CD1c-positive myeloid dendritic cell (primary cell): ENCODE measurements around the gene RAP1GAP.
"Not testable (repeated sequence)": the region's sequence is repeated elsewhere in the genome, so short reads cannot be mapped to it uniquely, and the experiment has no call there.

ENCODE experiments used
- DNase-seq: peaks from one replicate; pipeline ENCODE4 v3.0.0-alpha.2; 2016; ENCODE audit errors: extremely low spot score

The RAP1GAP gene

DNA sequence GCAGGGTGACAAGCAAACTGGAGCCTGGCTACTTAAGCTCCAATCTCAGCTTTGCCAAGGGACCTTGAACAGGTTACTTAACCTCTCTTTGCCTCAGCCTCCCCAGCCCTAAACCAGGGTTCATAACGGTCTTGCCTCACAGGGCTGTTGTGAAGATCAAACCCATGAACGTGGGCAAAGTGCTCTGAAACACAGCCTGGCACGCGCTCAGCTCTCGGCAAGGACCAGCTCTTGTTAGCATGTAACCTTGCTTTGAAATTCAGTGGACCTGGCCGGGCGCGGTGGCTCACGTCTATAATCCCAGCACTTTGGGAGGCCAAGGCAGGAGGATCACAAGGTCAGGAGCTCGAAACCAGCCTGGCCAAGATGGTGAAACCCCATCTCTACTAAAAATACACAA lies 24.8 kb downstream of the RAP1GAP start:
- DNase-seq: no peak

DNA sequence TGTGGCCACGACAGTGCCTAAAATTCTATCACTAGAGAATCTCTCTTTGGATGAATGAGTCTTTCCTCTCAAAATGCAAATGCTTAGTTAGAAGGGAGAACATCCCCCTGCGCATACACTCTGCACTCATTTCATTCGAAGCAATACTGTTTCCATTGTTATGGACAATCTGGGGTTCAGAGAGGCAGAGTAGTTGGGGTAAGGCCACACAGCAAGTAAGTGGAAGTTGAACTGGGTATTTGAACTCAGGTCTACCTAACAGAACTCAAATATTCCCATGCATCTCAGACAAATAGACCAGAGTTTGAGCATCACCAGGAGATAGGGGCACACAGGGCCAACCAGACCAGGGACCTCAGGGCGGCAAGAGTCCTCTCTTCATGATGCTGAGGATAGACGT lies 25.5 kb downstream of the RAP1GAP start:
- DNase-seq: no peak

GRCh38 chr1:21641967-21642739 lies 27.0 kb downstream of the RAP1GAP start:
- DNase-seq: no peak

GRCh38 chr1:21641537-21641936 lies 27.6 kb downstream of the RAP1GAP start:
- no peak for DNase-seq

DNA sequence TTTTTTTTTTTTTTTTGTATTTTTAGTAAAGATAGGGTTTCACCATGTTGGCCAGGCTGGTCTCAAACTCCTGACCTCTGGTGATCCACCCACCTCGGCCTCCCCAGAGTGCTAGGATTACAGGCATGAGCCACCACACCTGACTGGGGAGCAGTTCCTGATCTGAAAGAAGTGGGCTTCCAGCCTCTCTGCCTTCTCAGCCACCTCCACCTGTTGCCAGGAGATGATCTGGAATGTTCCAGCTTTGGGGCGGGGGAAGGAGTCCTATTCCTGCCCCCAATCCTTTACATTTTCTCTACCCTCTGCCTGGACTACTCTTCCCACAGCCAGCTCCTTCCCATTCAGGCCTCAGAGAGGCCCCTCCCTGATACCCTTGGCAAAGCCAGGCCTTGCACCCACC lies 28.1 kb downstream of the RAP1GAP start:
- DNase-seq: no peak

DNA sequence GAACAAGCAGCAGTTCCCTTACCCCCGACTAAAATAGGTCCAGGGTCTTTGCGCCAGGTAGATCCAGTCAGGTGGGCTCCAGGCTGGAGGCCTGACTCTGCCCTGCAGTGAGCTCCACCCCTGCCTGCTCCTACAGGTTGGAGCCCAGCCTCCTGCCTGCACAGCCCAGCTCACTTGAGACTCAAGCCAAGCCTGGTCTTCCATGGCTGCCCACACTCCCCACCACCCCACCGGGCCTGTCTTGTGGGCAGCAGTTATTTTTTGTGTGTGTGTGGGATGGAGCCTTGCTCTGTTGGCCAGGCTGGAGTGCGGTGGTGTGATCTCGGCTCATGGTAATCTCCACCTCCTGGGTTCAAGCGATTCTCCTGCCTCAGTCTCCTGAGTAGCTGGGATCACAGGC lies 28.5 kb downstream of the RAP1GAP start:
- DNase-seq: no peak

DNA sequence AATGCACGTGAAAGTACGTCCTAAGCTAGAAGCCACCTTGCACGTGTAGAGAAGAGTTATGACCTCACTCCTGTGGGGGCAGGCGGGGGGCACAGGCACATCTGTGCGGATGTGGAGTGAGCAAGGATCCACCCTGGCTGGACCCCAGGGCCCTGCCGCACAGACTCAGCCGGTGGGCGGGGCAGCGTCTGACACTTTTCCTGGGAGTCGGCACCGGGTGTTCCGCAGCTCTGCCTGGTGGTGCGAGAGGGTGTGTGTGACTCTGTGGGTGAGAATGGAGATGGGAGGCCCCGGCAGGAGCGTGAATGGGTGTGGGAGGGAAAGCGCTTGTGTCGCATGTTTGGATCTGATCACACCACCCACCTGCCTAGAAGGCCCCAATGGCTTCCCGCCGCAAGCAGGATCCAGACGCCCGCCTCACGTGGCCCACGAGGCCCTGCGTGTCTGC lies 29.5 kb downstream of the RAP1GAP start:
- DNase-seq: no peak

DNA sequence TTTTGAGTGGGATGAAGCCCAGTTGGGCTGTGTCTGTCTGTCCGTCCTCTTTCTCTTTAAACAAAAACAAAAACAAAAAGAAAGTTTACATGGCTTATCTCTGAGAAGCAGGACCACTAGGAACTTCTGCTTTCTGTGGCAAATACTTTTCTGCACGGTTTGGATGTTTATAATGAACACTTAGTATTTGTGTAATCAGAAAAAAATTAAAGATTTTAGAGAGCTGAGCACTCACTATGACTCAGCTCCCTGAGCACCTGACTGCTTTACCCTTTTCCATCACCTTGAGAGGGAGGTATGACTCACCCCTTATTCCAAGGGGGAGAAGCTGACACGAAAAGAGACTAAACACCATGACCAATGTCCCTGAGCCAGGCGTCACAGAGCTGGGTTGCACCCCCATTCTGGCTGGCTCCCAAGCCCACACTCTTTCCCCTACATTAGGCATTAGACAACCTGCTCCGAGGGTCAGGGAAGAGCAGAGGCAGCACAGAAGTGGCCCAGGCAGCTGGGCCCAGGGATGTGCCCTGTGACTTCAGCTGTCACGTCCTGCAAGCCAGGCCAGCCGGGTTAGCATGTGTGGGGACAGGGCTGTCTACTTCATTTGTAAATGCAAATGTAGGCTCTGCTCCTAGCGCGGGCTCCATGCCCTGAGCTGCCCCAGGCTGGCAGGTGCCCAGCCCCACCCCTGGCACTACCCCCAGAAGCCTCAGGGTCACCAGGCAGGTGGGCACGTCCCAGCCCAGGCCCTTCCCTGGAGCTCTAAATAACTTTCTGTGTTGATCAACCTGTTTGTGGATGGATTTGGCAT lies 30.4 kb downstream of the RAP1GAP start:
- DNase-seq: peak; percentile 24

DNA sequence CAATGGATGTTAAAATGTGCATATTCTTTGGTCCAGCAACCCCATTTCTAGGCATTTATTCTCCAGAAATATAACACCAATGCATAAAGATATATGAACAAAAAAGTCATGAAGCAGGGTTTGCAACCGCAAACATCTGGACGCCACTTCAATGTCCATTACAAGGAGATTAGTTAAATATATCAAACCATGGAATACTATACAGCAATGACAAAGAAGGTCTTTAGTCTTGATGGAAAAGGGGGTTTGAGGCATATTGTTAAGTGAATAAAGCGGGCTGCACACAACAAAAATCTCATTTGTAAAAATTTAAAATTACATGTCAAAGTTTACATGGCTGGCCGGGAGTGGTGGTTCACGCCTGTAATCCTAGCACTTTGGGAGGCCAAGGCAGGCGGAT lies 31.6 kb downstream of the RAP1GAP start:
- DNase-seq: no peak

DNA sequence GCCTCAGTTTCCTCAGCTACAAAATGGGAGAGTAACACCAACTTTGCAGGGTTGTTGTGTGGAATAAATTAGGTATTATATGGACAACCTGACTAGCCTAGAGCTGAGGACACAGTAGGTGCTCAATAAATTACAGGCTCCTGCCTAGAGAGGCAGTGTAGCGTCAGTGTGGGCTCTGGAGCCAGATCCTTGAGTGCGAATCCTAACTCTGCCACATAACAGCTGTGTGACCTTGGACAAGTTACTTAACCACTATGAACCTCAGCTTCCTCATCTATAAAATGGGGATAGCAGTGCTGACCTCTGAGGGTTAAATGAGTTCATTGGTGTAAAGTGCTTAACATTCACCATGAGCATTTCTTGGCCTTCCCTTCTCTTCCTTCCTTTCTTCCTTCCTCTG lies 33.1 kb downstream of the RAP1GAP start:
- no peak for DNase-seq

- no peak for DNase-seq
Measured at GRCh38 chr1:21634806-21635535, 34.2 kb downstream of the RAP1GAP start.

DNA sequence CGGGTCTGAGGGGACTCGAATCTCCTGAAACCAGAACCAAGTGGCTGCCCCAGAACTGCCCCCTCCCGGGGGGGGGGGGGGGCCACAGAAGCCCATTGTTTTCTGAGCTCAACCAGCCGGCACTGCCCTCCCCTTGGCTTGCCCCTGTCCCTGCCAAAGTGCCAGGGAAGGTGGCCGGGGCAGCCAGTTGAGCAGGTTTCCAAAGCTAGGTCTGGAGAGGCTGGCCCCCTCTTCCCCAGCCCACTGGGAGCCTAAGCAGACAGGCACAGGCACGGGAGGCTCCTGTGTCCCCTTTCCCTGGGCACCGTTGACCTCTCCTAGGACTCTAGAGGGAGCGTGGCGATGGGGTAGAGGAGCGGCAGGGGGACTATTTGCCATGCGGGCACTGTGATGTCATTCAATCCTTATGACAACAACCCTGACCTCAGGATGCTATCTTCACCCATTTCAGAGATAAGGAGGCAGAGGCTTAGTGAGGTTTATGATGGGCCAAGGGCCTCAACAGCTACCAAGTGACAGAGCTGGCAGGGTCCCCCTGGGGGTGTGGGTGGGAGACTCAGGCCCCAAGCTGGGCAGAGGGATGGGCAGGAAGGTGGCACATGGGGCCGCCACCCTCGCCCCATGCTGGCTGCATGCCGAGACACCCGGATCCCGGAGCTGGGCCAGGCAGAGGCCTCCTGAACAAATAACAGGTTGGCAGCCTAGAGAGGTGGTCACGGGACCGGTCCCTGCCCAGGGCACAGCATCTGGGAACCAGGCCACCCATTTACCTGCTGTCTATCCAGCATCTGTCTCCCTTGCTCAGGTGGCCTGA lies 35.0 kb downstream of the RAP1GAP start:
- DNase-seq: no peak

- DNase-seq: no peak
Measured at GRCh38 chr1:21633141-21633755, 35.9 kb downstream of the RAP1GAP start.

DNA sequence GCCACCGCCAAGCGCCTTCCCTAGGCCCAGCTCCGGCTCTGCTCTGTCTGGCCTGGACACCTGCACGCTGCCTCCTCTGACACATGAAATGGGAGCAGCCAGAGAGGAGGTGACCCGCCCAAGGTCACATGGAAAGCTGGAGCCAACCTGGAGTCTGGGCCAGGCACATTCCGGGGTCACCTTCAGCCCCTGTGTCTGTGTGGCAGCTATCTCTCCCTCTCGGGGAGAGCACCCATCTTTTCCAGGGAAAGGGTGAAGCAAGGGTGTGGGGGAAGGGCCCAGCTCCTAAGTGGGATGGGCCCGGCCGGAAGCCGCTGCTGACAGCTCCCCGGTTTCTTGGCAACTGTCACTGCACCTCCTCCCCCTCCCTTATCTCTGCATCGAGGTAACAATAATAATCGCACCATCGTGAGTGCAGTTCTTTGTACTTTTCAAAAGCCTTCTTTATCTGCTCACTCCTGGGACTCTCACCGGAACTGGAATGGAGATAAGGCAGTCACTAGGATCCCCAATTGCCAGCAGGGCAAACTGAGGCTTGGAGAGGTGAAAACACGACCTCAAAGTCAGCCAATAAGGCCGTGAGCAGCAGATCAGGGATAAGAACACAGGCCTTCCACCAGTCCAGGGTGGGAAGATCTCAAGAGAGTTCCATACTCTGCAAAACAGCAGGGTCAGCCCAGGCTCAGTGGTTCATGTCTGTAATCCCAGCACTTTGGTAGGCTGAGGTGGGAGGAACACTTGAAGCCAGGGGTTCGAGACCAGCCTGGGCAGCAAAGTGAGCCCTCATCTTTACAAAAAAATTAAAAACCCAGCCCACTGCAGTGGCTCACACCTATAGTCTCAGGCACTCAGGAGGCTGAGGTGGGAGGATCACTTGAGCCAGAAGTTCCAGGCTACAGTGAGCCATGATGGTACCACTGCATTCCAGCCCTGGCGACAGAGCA lies 36.9 kb downstream of the RAP1GAP start:
- no peak for DNase-seq

DNA sequence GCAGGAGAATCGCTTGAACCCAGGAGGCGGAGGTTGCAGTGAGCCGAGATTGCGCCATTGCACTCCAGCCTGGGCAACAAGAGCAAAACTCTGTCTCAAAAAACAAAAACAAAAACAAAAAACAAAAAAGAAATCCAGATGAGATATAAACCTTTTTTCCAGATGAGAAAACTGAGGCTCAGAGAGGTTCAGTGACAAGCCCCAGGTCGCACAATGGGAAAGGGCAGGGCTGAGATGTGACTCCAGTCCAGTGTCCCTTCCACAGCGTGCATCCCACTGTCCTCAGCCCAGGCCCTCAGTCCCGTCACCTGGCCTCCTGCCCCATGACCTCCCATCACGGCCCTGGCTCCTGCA lies 37.6 kb downstream of the RAP1GAP start:
- not testable (repeated sequence) for DNase-seq

- DNase-seq: no peak
Measured at GRCh38 chr1:21630571-21631343, 38.4 kb downstream of the RAP1GAP start.

DNA sequence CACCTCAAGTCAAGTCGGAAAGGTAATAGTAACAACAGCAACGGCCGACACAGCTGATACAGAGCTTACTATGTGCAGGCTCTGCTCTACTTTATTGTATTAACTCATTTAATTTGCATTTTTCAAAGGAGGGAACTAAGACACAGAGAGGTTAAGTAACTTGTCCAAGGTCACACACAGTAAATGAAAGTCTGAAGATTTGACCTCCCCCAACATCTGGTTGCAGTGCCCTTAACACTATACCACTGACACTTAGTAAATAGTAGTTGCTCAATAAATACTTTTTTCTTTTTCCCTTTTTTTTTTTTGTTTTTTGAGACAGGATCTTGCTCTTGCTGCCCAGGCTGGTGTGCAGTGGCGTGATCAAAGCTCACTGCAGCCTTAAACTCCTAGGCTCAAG lies 39.2 kb downstream of the RAP1GAP start:
- no peak for DNase-seq

- DNase-seq: peak; percentile 13
Measured at GRCh38 chr1:21628798-21629393, 40.3 kb downstream of the RAP1GAP start.

DNA sequence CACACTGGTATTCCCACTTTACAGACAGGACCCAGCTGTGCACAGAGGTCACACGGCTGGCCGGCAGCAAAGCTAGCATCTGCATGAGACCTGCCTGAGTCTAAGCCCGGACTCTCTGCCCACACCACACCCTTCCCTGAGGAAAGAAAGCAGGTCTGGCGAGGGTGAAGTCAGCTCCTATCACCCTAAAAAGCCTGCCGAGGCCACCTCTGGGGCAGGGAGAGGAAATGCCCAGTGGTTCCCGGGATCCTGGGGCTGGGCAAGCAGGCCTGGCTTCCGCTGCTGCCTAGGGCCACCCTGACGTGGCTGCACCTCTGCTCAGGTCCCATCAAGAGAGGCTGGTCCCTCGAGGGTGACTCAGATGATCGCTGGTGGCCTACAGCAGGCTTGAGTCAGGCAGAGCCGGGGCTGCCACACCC lies 42.2 kb downstream of the RAP1GAP start:
- DNase-seq: no peak
